Stromal cell of bone marrow (primary cell): Measurements from ENCODE around the gene GNA12.
"Not testable (repeated sequence)": the region's sequence is repeated elsewhere in the genome, so short reads cannot be mapped to it uniquely, and the experiment has no call there.

ENCODE experiments used
- DNase-seq: peaks from one replicate; pipeline ENCODE4 v3.0.0-alpha.2; 2012; ENCODE audit warnings: low read depth

The GNA12 gene

GRCh38 chr7:2864204-2864985 is 20.3 kb upstream of the GNA12 start:
- DNase-seq: no peak

GRCh38 chr7:2863461-2864066 is 19.5 kb upstream of the GNA12 start:
- DNase-seq: peak; percentile 96

GRCh38 chr7:2862831-2863361 is 18.8 kb upstream of the GNA12 start:
- DNase-seq: no peak

DNA sequence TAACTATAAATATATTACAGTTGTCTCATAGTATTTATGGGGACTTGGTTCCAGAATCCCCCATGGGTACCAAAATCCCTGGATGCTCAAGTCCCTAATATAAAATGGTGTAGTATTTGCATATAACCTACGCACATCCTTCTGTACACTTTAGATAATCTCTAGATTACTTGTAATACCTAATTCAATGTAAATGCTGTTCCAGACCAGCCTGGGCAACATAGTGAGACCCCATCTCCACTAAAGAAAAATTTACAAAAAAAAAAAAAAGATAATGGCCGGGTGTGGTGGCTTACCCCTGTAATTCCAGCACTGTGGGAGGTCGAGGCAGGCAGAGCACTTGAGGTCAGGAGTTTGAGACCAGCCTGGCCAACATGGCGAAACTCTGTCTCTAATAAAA is 17.4 kb upstream of the GNA12 start:
- no peak for DNase-seq

GRCh38 chr7:2860627-2861133 is 16.6 kb upstream of the GNA12 start:
- no peak for DNase-seq

- no peak for DNase-seq
Observed at GRCh38 chr7:2859952-2860351, 15.8 kb upstream of the GNA12 start.

DNA sequence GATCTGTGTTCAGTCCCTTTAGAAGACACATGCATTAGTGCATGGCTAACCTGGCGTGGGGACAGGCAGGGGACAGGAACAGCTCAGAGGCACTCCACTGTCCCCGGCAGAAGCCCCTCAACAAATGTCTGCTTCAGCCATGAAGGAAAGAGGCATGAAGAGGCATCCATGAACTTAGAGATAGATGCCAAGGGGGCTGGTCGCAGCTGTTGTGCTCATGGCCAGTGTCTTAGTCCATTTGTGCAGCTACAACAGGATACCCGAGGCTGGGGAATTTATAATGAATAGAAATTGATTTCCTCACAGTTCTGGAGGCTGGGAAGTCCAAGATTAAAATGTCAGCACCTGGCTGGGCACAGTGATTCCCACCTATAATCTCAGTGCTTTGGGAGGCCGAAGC is 14.5 kb upstream of the GNA12 start:
- no peak for DNase-seq

- DNase-seq: no peak
Observed at GRCh38 chr7:2856388-2857169, 12.5 kb upstream of the GNA12 start.

GRCh38 chr7:2855386-2855785 is 11.3 kb upstream of the GNA12 start:
- no peak for DNase-seq

GRCh38 chr7:2853552-2853951 is 9.4 kb upstream of the GNA12 start:
- DNase-seq: not testable (repeated sequence)

DNA sequence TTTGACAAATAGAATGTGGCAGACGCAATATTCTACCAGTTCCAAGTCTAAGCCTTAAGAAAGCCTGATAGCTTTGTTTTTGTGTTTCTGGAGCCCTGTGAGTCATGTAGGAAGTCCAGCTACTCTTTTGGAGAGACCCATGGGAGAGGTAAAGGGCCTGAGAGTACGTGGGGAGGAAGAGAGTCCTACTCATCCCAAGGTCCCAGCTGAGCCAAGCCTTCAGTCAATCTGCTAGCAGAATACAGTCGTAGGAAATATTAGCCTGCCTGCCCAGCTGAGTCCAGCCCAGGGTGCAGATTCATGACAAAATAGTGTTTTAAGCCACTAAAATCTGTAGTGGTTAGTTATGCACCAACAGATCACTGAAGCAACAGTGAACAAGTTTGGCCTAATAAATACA is 9.0 kb upstream of the GNA12 start:
- peak; percentile 90 for DNase-seq

GRCh38 chr7:2851497-2851896 is 7.4 kb upstream of the GNA12 start:
- no peak for DNase-seq

GRCh38 chr7:2849941-2850766 is 6.0 kb upstream of the GNA12 start:
- DNase-seq: no peak

DNA sequence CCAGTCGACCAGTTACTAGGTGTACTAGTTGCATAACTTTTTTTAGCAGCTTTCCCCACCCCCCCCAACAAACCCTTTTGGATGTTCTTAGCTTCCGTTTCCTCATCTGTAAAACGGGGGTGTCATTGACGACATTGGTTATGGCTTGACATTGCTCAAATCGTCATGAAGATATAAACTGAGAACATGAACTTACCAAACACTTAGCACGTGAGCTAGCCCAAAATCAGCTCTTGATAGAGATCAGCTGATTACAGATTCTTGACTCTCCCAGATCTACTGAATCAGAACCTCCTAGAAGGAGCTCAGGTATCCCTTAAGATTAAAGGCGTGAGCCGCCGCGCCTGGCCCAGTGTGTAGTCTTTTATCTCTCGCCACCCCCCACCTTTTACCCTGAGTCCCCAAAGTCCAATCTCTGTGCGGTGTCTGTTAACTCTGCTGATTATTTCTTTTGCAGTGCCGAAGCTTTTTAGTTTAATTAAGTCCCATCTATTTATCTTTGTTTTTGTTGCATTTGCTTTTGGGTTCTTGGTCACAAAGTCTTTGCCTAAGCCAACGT is 1.0 kb upstream of the GNA12 start:
- no peak for DNase-seq

DNA sequence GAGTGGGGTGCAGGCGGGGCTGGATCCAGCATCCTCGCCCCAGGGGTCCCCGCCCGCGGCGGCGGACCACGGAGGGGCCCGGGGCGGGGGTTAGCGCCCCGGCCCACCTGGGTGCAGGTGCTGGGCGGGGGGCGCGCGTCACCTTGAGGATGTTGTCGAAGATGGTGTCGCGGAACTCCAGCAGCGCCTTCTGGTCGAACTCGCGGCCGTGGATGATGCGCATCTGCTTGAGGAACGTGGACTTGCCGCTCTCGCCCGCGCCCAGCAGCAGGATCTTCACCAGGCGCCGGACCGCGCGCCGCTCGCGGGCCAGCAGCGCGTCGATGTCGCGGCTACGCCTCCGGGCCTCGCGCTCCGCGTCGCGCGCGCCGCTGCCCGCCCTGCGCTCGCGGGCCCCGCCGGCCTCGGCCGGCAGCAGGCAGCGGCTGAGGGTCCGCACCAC is 376 bp downstream of the GNA12 start:
- no peak for DNase-seq

DNA sequence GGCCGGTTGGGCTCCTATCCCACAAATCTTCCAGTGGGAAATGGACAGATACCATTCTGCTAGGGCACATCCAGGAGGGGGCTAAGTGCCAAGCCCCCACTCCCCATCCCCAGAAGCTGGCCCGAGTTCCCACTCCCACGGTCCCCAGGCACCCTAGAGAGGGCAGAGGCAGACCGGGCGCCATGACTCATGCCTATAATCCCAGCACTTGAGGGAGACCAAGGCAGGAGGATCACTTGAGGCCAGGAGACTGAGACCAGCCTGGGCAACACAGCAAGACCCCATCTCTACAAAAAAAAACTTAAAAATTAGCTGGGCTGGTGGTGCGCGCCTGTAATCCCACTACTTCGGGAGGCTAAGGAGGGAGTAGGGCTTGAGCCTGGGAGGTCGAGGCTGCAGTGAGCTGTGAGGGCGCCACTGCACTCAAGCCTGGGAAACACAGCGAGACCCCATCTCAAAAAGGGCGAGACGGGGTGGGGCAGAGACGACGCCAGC is 870 bp downstream of the GNA12 start:
- no peak for DNase-seq

- no peak for DNase-seq
Observed at GRCh38 chr7:2841907-2842306, 2.2 kb downstream of the GNA12 start.

DNA sequence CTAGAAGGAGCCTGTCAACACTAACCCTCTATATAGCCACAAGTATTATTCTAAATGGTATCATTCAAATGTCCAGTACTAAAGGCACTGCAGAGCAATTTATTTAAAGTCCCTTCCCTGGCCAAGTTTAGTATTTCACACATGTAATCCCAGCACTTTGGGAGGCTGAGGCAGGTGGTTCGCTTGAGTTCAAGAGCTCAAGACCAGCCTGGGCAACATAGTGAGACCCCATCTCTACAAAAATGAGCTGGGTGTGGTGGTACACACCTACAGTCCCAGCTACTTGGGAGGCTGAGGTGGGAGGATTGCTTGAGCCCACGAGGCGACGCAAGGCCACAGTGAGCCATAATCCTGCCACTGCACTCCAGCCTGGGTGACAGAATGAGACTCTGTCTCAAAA is 3.6 kb downstream of the GNA12 start:
- DNase-seq: no peak

DNA sequence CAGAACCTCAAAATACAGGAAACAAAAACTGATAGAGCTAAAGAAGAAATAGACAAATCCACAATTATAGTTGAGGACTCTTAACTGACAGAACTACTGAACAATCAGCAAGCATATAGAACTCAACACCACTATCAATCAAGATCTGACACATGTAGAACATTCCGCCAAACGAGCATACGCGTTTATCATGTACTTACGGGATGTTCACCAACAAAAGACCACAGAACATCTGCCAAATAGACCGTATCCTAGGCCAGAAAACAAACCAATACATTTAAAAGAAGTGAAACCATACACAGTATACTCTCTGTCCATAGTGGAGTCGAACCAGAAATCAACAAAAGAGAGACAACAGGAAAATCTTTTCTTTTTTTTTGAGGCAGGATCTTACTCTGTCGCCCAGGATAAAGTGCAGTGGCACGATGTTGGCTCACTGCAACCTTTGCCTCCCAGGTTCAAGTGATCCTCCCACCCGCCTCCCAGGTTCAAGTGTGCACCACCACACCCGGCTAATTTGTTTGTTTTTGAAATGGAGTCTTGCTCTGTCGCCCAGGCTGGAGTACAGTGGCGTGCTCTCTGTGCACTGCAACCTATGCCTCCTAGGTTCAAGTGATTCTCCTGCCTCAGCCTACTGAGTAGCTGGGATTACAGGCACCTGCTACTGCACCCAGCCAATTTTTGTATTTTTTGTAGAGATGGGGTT is 5.1 kb downstream of the GNA12 start:
- DNase-seq: no peak

- no peak for DNase-seq
Observed at GRCh38 chr7:2838451-2838850, 5.7 kb downstream of the GNA12 start.

- DNase-seq: no peak
Observed at GRCh38 chr7:2837496-2837895, 6.6 kb downstream of the GNA12 start.
